Measurements from ENCODE around the gene GNAI2. TPM values are rescaled to one million over a fixed set of nuclear protein-coding genes. Genes with fewer than 3 reads are reported as not detected.
"Not testable (repeated sequence)": the region's sequence is repeated elsewhere in the genome, so short reads cannot be mapped to it uniquely, and the experiment has no call there.

Gene GNAI2
- total RNA-seq, 1 experiment from 2014 or later, result 185 TPM

DNA sequence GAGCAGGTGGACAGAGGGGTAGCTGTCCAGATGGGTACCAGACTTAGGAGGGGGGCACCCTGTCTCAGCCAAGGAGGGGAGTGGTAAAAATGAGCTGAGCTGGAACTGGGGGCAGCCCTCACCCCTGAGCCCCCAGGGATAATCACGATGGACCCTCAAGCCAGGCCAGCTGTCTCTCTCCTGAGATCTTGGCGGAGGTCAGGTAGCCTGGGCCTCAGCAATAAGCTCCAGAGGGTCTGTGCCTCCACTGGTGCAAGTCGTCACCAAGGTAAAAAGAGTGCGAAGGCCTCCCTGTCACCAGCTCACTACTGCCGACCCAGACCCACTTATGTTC lies 25.9 kb upstream of the GNAI2 start:
- Mint-ChIP-seq H3K4me1 (peaks cover 6% of the 10 kb centered on the region; the same call in 1 of the 2 replicates), H3K36me3 (no peaks in the 10 kb centered on the region), H3K9me3 (no peaks in the 10 kb centered on the region), H3K27me3 (ENCODE audit: low read depth) (peaks cover 25% of the 10 kb centered on the region), H3K4me3 (no peak overlapping the region), H3K27ac (no peak overlapping the region)
- CTCF ChIA-PET, result interaction anchor here (0.8 to 8.0 kb wide), 8 partner anchors 8 to 37 kb away, joined by 3 to 126 read pairs (median 14); partner anchors contain the start of gene GNAI2
- no peak for ATAC-seq
- DNase-seq (ENCODE audit: low spot score), result no peak
- POLR2A ChIA-PET, result interaction anchor here (0.6 kb wide), 1 partner anchor 951 kb away, joined by 3 read pairs; no protein-coding TSS in a partner anchor
- no peak for TF ChIP-seq NR2C2 (CRISPR knock-in tag; IDR thresholded peaks at IDR 0.05)
- TF ChIP-seq NFYB (CRISPR knock-in tag; conservative IDR thresholded peaks at IDR 0.05; ENCODE audit: low read depth), result no peak
- TF ChIP-seq ZNF396 (CRISPR knock-in tag; IDR thresholded peaks at IDR 0.05; ENCODE audit: borderline replicate concordance), result no peak
- no peak for TF ChIP-seq RELA (CRISPR knock-in tag; IDR thresholded peaks at IDR 0.05; ENCODE audit: borderline replicate concordance)

GRCh38 chr3:50210510-50211367 lies 25.3 kb upstream of the GNAI2 start:
- H3K4me1 Mint-ChIP-seq, result peaks cover 6% of the 10 kb centered on the region; the same call in 1 of the 2 replicates
- TF ChIP-seq SMAD3 (CRISPR knock-in tag; IDR thresholded peaks at IDR 0.05; ENCODE audit: borderline replicate concordance) (no peak), ZNF263 (CRISPR knock-in tag; IDR thresholded peaks at IDR 0.05; ENCODE audit: low read depth) (0 out of 2 replicates have a peak, but pooled peaks have one; percentile 27), FOXP1 (CRISPR knock-in tag; IDR thresholded peaks at IDR 0.05; ENCODE audit: borderline replicate concordance) (0 out of 2 replicates have a peak, but pooled peaks have one; percentile 11), GABPB1 (CRISPR knock-in tag; IDR thresholded peaks at IDR 0.05) (peak; percentile 97)
- POLR2A ChIA-PET, result interaction anchor here (0.6 kb wide), 1 partner anchor 951 kb away, joined by 3 read pairs; no protein-coding TSS in a partner anchor
- peaks cover 21% of the 10 kb centered on the region for H3K27me3 Mint-ChIP-seq (ENCODE audit: low read depth)
- DNase-seq (ENCODE audit: low spot score) (peak; percentile 42), ATAC-seq (peak; percentile 54)
- no peak overlapping the region for H3K27ac Mint-ChIP-seq
- no peak overlapping the region for H3K4me3 Mint-ChIP-seq
- H3K36me3 Mint-ChIP-seq, result no peaks in the 10 kb centered on the region
- CTCF ChIA-PET, result interaction anchor here (0.6 to 8.0 kb wide), 13 partner anchors 8 to 99 kb away, joined by 3 to 126 read pairs (median 8); partner anchors contain the start of gene GNAI2
- no peaks in the 10 kb centered on the region for H3K9me3 Mint-ChIP-seq

DNA sequence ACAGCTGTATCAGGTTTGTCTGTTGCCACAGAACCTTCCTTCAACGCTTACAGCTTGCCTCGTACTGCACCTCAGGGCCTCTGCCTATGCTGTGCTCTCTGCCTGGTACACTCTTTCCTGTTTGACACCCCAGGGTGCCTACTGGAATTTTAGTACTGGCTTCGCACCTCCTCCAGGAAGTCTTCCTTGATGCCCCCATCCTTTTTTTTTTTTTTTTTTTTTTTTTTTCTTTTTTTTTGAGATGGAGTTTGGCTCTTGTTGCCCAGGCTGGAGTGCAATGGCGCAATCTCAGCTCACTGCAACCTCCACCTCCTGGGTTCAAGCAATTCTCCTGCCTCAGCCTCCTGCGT lies 24.7 kb upstream of the GNAI2 start:
- not testable (repeated sequence) for H3K4me1 Mint-ChIP-seq; ATAC-seq; H3K4me3 Mint-ChIP-seq; H3K27ac Mint-ChIP-seq; DNase-seq (ENCODE audit: low spot score); H3K36me3 Mint-ChIP-seq; H3K9me3 Mint-ChIP-seq
- POLR2A ChIA-PET, result interaction anchor here (0.6 kb wide), 1 partner anchor 127 kb away, joined by 4 read pairs; no protein-coding TSS in a partner anchor
- CTCF ChIA-PET, result interaction anchor here (0.6 to 8.0 kb wide), 12 partner anchors 9 to 257 kb away, joined by 3 to 126 read pairs (median 9); no protein-coding TSS in a partner anchor
- peaks cover 15% of the 10 kb centered on the region for H3K27me3 Mint-ChIP-seq (ENCODE audit: low read depth)

- no peak overlapping the region for H3K4me3 Mint-ChIP-seq
These were observed 24.1 kb upstream of the GNAI2 start for GRCh38 chr3:50211930-50212329.

More at GRCh38 chr3:50211930-50212329, 24.1 kb upstream of the GNAI2 start:
- Mint-ChIP-seq H3K27ac (no peak overlapping the region), H3K27me3 (ENCODE audit: low read depth) (peaks cover 9% of the 10 kb centered on the region), H3K36me3 (no peaks in the 10 kb centered on the region), H3K4me1 (peaks cover 6% of the 10 kb centered on the region; the same call in 1 of the 2 replicates), H3K9me3 (no peaks in the 10 kb centered on the region)
- ChIA-PET POLR2A (interaction anchor here (0.6 kb wide), 1 partner anchor 127 kb away, joined by 4 read pairs; no protein-coding TSS in a partner anchor), CTCF (interaction anchor here (0.6 to 8.0 kb wide), 10 partner anchors 8 to 258 kb away, joined by 3 to 126 read pairs (median 10); no protein-coding TSS in a partner anchor)
- no peak for TF ChIP-seq OVOL2 (CRISPR knock-in tag; IDR thresholded peaks at IDR 0.05; ENCODE audit: borderline replicate concordance)
- TF ChIP-seq USF2 (CRISPR knock-in tag; IDR thresholded peaks at IDR 0.05), result no peak
- TF ChIP-seq HMGXB4 (CRISPR knock-in tag; IDR thresholded peaks at IDR 0.05), result no peak
- DNase-seq (ENCODE audit: low spot score) (no peak), ATAC-seq (no peak)

All from WTC11 (cell line).